Measurements from ENCODE around the gene LTB4R.
"Not testable (repeated sequence)": the region's sequence is repeated elsewhere in the genome, so short reads cannot be mapped to it uniquely, and the experiment has no call there.

LTB4R gene

DNA sequence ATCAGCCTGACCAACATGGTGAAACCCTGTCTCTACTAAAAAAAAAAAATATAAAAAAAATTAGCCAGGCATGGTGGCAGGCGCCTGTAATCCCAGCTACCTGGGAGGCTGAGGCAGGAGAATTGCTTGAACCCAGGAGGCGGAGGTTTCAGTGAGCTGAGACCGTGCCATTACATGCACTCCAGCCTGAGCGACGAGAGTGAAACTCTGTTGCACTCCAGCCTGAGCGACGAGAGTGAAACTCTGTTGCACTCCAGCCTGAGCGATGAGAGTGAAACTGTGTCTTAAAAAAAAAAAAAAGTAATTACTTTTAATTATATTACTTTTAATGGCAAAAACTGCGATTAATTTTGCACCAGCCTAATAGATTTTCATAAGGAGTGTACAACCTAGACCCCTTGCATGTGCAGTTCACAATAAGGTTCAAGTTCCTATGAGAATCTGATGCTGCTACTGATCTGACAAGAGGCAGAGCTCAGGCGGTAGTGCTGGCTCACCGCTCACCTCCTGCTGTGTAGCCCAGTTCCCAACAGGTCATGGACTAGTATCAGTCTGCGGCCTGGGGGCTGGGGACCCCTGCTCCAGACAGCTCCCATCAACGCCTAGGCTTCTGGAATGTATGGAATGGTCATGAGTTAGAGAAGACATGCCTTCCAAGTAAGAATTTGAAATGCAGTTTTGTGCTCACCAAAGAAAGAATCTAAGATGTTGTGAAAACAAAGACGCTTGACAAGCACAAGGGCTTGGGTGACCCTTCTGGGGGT is 10.1 kb downstream of the LTB4R start:
- no peak overlapping the region for H3K4me3 ChIP-seq (ENCODE audit: low read length in 2 of 2)
- no peaks in the 10 kb centered on the region for H3K36me3 ChIP-seq (ENCODE audit: control insufficient read depth in 2 of 2, insufficient read depth in 2 of 2, low read length in 2 of 2)
- H3K27me3 ChIP-seq (ENCODE audit: control insufficient read depth in 2 of 2, insufficient read depth in 2 of 2, low read length in 2 of 2), result peaks cover 0 to 3% of the 10 kb centered on the region in 2 donors
- H3K27ac ChIP-seq (ENCODE audit: low read depth in 2 of 2, low read length in 2 of 2), result no peak overlapping the region
- no peaks in the 10 kb centered on the region for H3K9me3 ChIP-seq (ENCODE audit: control insufficient read depth in 2 of 2, low read length in 2 of 2)
- H3K9ac ChIP-seq (ENCODE audit: low read depth in 1 of 2, low read length in 2 of 2), result no peak overlapping the region
- H3K4me1 ChIP-seq (ENCODE audit: control insufficient read depth in 2 of 2, insufficient read depth in 2 of 2, low read length in 2 of 2), result peaks cover 4 to 6% of the 10 kb centered on the region in 2 donors

DNA sequence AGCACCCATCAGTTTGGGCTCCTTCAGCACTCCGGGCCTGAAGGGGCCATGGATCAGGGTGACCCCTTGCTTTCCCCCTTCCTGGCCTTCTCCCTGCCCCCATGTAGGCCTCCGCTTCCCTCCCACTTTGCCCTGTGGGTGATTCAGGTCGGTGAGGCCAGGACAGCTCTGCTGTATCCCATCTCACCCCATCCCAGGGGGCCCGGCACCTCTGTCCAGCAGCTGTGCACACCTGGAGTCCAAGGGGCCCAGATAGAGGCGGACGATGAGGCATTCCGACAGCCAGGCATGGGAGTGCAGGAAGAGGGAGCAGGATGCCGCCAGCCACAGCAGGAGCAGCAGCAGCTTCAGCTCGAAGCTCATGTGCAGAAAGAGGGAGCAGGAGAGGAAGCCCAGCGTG is 11.4 kb downstream of the LTB4R start:
- Histone ChIP-seq H3K27ac (ENCODE audit: low read depth in 2 of 2, low read length in 2 of 2) (no peak overlapping the region), H3K4me3 (ENCODE audit: low read length in 2 of 2) (no peak overlapping the region), H3K4me1 (ENCODE audit: control insufficient read depth in 2 of 2, insufficient read depth in 2 of 2, low read length in 2 of 2) (no peaks in the 10 kb centered on the region), H3K9me3 (ENCODE audit: control insufficient read depth in 2 of 2, low read length in 2 of 2) (no peaks in the 10 kb centered on the region), H3K27me3 (ENCODE audit: control insufficient read depth in 2 of 2, insufficient read depth in 2 of 2, low read length in 2 of 2) (peaks cover 0 to 3% of the 10 kb centered on the region in 2 donors), H3K36me3 (ENCODE audit: control insufficient read depth in 2 of 2, insufficient read depth in 2 of 2, low read length in 2 of 2) (no peaks in the 10 kb centered on the region), H3K9ac (ENCODE audit: low read depth in 1 of 2, low read length in 2 of 2) (no peak overlapping the region)

DNA sequence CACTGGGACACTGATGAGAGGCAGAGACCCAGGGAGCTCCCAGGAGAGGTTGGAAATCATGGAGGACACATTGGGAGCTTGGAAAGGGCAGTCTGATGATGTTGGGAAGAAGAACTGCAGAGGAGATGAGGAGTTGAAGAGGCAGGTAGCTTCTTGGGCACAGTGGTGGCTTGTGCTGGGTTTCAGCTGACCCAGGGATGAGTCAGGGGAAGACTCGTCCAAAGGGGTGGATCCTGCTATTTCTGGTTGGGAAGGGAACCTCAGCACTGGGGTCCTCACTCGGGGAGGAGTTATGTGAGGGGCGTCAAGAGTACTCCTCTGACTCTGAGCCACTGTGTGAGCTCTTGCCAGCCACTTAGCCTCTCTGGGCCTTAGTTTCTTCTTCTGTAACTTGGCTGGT is 12.0 kb downstream of the LTB4R start:
- H3K9me3 ChIP-seq (ENCODE audit: control insufficient read depth in 2 of 2, low read length in 2 of 2), result no peaks in the 10 kb centered on the region
- peaks cover 0 to 3% of the 10 kb centered on the region in 2 donors for H3K27me3 ChIP-seq (ENCODE audit: control insufficient read depth in 2 of 2, insufficient read depth in 2 of 2, low read length in 2 of 2)
- no peaks in the 10 kb centered on the region for H3K4me1 ChIP-seq (ENCODE audit: control insufficient read depth in 2 of 2, insufficient read depth in 2 of 2, low read length in 2 of 2)
- H3K9ac ChIP-seq (ENCODE audit: low read depth in 1 of 2, low read length in 2 of 2), result no peak overlapping the region
- H3K27ac ChIP-seq (ENCODE audit: low read depth in 2 of 2, low read length in 2 of 2), result no peak overlapping the region
- H3K36me3 ChIP-seq (ENCODE audit: control insufficient read depth in 2 of 2, insufficient read depth in 2 of 2, low read length in 2 of 2), result no peaks in the 10 kb centered on the region
- H3K4me3 ChIP-seq (ENCODE audit: low read length in 2 of 2), result no peak overlapping the region

DNA sequence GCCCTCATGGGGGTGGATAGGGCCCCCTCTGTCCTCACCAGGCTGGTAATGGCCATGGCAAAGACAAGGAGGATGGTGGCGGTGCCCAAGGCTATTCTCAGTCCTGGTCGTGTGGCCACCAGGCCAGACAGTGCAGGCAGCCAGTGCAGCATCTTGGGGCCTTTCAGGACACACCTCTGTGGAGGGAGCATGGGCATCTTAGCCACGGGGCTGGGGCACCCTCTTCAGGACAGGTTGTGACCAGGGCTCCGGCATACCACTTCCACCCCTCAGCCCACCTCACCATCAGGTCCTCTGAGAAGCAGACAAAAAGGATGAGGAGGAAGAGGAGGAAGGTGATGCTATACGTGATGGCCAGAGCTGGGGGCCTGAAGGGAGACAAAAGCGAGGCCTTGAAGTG is 12.7 kb downstream of the LTB4R start:
- H3K27me3 ChIP-seq (ENCODE audit: control insufficient read depth in 2 of 2, insufficient read depth in 2 of 2, low read length in 2 of 2), result peaks cover 0 to 3% of the 10 kb centered on the region in 2 donors
- no peaks in the 10 kb centered on the region for H3K36me3 ChIP-seq (ENCODE audit: control insufficient read depth in 2 of 2, insufficient read depth in 2 of 2, low read length in 2 of 2)
- H3K9ac ChIP-seq (ENCODE audit: low read depth in 1 of 2, low read length in 2 of 2), result no peak overlapping the region

DNA sequence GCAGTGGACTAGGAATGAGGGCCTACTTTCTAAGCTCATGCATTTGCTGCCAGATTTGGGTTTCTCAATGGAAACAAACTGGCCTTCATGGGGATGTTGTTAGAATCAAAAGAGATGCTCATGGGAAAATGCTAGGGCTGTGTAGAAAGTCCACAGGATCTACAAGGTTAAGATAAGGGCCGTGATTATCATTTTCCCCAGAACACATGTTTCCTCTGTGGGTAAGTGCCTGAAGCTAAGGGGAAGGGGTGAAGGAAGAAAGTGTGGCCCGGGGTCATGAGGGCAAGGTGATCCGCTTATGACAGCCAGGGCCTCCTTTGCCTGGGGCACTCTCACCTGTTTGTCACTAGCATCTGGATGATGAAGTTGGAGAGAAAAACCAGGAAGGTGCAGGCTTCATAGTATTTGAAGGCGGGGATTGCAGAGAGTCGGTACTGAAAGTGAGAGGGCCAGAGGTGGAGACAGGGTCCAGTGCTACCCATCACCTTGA is 13.8 kb downstream of the LTB4R start:
- no peaks in the 10 kb centered on the region for H3K4me1 ChIP-seq (ENCODE audit: control insufficient read depth in 2 of 2, insufficient read depth in 2 of 2, low read length in 2 of 2)
- H3K9ac ChIP-seq (ENCODE audit: low read depth in 1 of 2, low read length in 2 of 2), result no peak overlapping the region
- no peak overlapping the region for H3K27ac ChIP-seq (ENCODE audit: low read depth in 2 of 2, low read length in 2 of 2)
- no peak overlapping the region for H3K4me3 ChIP-seq (ENCODE audit: low read length in 2 of 2)
- H3K36me3 ChIP-seq (ENCODE audit: control insufficient read depth in 2 of 2, insufficient read depth in 2 of 2, low read length in 2 of 2), result no peaks in the 10 kb centered on the region
- H3K27me3 ChIP-seq (ENCODE audit: control insufficient read depth in 2 of 2, insufficient read depth in 2 of 2, low read length in 2 of 2), result no peaks in the 10 kb centered on the region
- H3K9me3 ChIP-seq (ENCODE audit: control insufficient read depth in 2 of 2, low read length in 2 of 2), result no peaks in the 10 kb centered on the region

More for the DNA sequence above, 12.7 kb downstream of the LTB4R start:
- Histone ChIP-seq H3K9me3 (ENCODE audit: control insufficient read depth in 2 of 2, low read length in 2 of 2) (no peaks in the 10 kb centered on the region), H3K27ac (ENCODE audit: low read depth in 2 of 2, low read length in 2 of 2) (no peak overlapping the region), H3K4me3 (ENCODE audit: low read length in 2 of 2) (no peak overlapping the region), H3K4me1 (ENCODE audit: control insufficient read depth in 2 of 2, insufficient read depth in 2 of 2, low read length in 2 of 2) (no peaks in the 10 kb centered on the region)

DNA sequence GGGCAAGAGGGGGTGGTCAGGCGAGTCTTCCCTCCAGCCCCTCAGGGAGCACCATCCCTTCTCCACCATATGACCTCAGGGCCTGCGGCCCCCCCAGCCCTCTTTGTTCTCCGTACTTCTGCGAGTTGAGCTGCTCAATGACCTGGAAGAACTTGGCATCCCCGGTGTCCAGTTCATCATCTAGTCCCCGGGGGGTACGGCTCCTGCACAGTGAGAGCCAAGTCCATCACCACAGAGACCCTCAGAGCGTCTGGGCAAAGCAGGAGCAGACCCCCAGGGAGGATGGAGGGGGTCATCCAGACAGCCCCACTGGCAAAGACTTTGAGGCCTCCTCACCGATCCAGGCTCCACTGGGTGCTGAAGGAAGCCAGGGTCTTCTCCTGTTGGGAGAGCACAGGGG is 14.7 kb downstream of the LTB4R start:
- no peak overlapping the region for H3K27ac ChIP-seq (ENCODE audit: low read depth in 2 of 2, low read length in 2 of 2)
- no peaks in the 10 kb centered on the region for H3K36me3 ChIP-seq (ENCODE audit: control insufficient read depth in 2 of 2, insufficient read depth in 2 of 2, low read length in 2 of 2)
- no peak overlapping the region for H3K4me3 ChIP-seq (ENCODE audit: low read length in 2 of 2)
- H3K4me1 ChIP-seq (ENCODE audit: control insufficient read depth in 2 of 2, insufficient read depth in 2 of 2, low read length in 2 of 2), result no peaks in the 10 kb centered on the region
- no peaks in the 10 kb centered on the region for H3K9me3 ChIP-seq (ENCODE audit: control insufficient read depth in 2 of 2, low read length in 2 of 2)
- no peaks in the 10 kb centered on the region for H3K27me3 ChIP-seq (ENCODE audit: control insufficient read depth in 2 of 2, insufficient read depth in 2 of 2, low read length in 2 of 2)
- H3K9ac ChIP-seq (ENCODE audit: low read depth in 1 of 2, low read length in 2 of 2), result no peak overlapping the region

DNA sequence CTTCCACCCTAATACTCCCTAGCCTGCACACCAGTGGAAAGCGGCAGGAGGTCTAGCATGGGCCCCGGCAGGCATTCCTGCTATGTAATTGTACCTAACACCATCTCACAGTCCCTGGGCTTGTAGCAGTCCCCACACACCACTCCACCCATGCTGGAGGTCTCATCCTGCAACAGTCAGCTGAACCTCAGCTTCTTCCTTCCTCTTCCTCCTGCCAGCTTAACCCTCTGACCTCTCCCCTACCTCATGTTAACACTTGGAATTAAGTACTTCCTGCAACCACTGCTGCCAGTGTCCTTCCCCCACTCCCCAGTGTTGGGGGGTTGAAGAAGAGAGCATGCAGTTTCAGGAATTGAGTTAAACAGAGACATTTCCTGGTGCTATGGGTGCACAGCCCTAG is 16.0 kb downstream of the LTB4R start:
- Histone ChIP-seq H3K9ac (ENCODE audit: low read depth in 1 of 2, low read length in 2 of 2) (no peak overlapping the region), H3K4me1 (ENCODE audit: control insufficient read depth in 2 of 2, insufficient read depth in 2 of 2, low read length in 2 of 2) (peaks cover 6 to 8% of the 10 kb centered on the region in 2 donors), H3K27ac (ENCODE audit: low read depth in 2 of 2, low read length in 2 of 2) (no peak overlapping the region), H3K36me3 (ENCODE audit: control insufficient read depth in 2 of 2, insufficient read depth in 2 of 2, low read length in 2 of 2) (no peaks in the 10 kb centered on the region), H3K9me3 (ENCODE audit: control insufficient read depth in 2 of 2, low read length in 2 of 2) (no peaks in the 10 kb centered on the region), H3K4me3 (ENCODE audit: low read length in 2 of 2) (no peak overlapping the region), H3K27me3 (ENCODE audit: control insufficient read depth in 2 of 2, insufficient read depth in 2 of 2, low read length in 2 of 2) (no peaks in the 10 kb centered on the region)

DNA sequence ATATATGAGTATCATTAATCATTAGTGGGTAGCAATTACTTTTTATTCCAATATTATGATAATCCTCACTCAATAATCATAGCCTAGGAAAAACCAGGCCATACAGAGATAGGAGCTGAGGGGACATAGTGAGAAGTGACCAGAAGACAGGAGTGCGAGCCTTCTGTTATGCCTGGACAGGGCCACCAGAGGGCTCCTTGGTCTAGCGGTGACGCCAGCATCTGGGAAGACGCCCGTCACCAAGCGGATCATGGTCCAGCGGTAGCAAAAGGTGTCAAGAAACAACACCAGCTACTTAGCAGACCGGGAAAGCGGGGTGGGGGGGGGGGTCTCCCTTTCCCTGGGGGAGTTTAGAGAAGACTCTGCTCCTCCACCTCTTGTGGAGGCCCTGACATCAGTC is 16.6 kb downstream of the LTB4R start:
- H3K9ac ChIP-seq (ENCODE audit: low read depth in 1 of 2, low read length in 2 of 2); H3K9me3 ChIP-seq (ENCODE audit: control insufficient read depth in 2 of 2, low read length in 2 of 2); H3K27ac ChIP-seq (ENCODE audit: low read depth in 2 of 2, low read length in 2 of 2); H3K36me3 ChIP-seq (ENCODE audit: control insufficient read depth in 2 of 2, insufficient read depth in 2 of 2, low read length in 2 of 2); H3K4me3 ChIP-seq (ENCODE audit: low read length in 2 of 2); H3K27me3 ChIP-seq (ENCODE audit: control insufficient read depth in 2 of 2, insufficient read depth in 2 of 2, low read length in 2 of 2): not testable (repeated sequence)
- peaks cover 12 to 14% of the 10 kb centered on the region in 2 donors for H3K4me1 ChIP-seq (ENCODE audit: control insufficient read depth in 2 of 2, insufficient read depth in 2 of 2, low read length in 2 of 2)

DNA sequence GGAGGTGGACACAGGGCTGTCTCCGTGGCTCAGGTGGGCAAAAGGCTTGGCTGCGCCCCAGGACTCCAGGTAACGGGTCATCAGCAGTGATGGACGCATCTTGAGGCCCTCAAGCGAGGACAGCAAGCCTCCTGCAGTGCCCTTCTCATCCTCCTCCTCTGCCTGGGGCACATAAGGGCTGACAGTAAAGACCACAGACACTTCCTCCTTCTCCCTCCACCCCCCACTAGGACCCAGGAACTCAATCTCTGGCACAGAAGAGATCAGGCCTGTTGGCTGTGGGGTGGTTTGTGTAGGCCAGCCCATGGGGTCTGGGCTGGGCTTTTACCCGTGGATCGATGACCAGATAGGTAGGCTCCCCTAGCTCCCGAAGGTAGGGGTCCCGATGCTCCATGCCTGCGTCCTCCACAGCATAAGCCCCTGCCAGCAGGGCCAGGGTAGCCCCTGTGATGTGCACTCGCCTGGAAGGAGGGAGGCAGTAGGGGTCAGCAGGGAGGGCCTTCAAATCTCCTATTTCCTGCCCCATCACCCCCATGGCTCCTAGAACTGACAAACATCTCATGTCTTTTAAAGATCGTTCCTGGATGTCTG is 17.9 kb downstream of the LTB4R start:
- no peak overlapping the region for H3K9ac ChIP-seq (ENCODE audit: low read depth in 1 of 2, low read length in 2 of 2)
- H3K27ac ChIP-seq (ENCODE audit: low read depth in 2 of 2, low read length in 2 of 2), result no peak overlapping the region
- H3K36me3 ChIP-seq (ENCODE audit: control insufficient read depth in 2 of 2, insufficient read depth in 2 of 2, low read length in 2 of 2), result no peaks in the 10 kb centered on the region
- H3K9me3 ChIP-seq (ENCODE audit: control insufficient read depth in 2 of 2, low read length in 2 of 2), result no peaks in the 10 kb centered on the region
- H3K27me3 ChIP-seq (ENCODE audit: control insufficient read depth in 2 of 2, insufficient read depth in 2 of 2, low read length in 2 of 2), result peaks cover 0 to 2% of the 10 kb centered on the region in 2 donors
- H3K4me3 ChIP-seq (ENCODE audit: low read length in 2 of 2), result no peak overlapping the region
- H3K4me1 ChIP-seq (ENCODE audit: control insufficient read depth in 2 of 2, insufficient read depth in 2 of 2, low read length in 2 of 2), result peaks cover 22 to 26% of the 10 kb centered on the region in 2 donors

DNA sequence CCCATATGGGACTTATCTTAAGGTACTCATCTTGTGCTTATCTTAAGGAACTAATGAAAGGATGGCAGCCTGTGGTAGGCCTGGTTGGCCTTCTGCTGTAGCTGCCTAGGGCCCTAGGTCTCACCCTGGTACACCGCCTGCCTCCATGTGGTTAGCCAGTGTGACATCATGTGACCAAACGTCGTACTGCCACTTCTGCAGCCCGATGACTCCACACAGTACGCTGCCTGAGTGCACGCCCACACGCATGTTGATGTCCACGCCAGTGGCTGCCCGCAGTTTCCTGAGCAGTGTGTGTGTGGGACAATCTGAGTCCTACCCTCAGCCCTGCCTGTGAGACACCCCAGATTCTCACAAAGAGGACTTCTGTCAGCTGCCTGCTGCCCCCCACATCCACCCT is 18.4 kb downstream of the LTB4R start:
- H3K36me3 ChIP-seq (ENCODE audit: control insufficient read depth in 2 of 2, insufficient read depth in 2 of 2, low read length in 2 of 2), result no peaks in the 10 kb centered on the region
- no peak overlapping the region for H3K9ac ChIP-seq (ENCODE audit: low read depth in 1 of 2, low read length in 2 of 2)
- H3K9me3 ChIP-seq (ENCODE audit: control insufficient read depth in 2 of 2, low read length in 2 of 2), result no peaks in the 10 kb centered on the region
- no peak overlapping the region for H3K4me3 ChIP-seq (ENCODE audit: low read length in 2 of 2)
- peaks cover 0 to 4% of the 10 kb centered on the region in 2 donors for H3K27me3 ChIP-seq (ENCODE audit: control insufficient read depth in 2 of 2, insufficient read depth in 2 of 2, low read length in 2 of 2)
- H3K4me1 ChIP-seq (ENCODE audit: control insufficient read depth in 2 of 2, insufficient read depth in 2 of 2, low read length in 2 of 2), result peaks cover 26 to 29% of the 10 kb centered on the region in 2 donors
- H3K27ac ChIP-seq (ENCODE audit: low read depth in 2 of 2, low read length in 2 of 2), result no peak overlapping the region
